K562 (cell line): ENCODE data around the gene BHMT2. TPM values are rescaled to one million over a fixed set of nuclear protein-coding genes. Genes with fewer than 3 reads are reported as not detected.

Experiments
- ARID1B ChIP-seq: fragments of 450-650 bp; IDR thresholded peaks from 2 replicates; pipeline ENCODE4 v1.6.1; 2016; ENCODE audit warnings: antibody characterized with exemption, mild to moderate bottlenecking, inconsistent platforms
- CREB1 ChIP-seq, 2 experiments: sonication (generic) in 1 of 2; formaldehyde crosslinking in 1 of 2; IDR thresholded peaks; 2 replicates each; pipeline versions ENCODE4 v1.6.1 to v1.8.0; 2012 to 2022; ENCODE audit warnings: inconsistent platforms in 1 of 2, mild to moderate bottlenecking in 1 of 2, missing genetic modification reagents in 1 of 2, moderate library complexity in 1 of 2
- CTBP1 ChIP-seq: fragments of 450-650 bp; IDR thresholded peaks from 2 replicates; pipeline ENCODE4 v1.6.1; 2016; ENCODE audit warnings: borderline replicate concordance
- DEAF1 ChIP-seq: fragments of 450-650 bp; formaldehyde crosslinking; IDR thresholded peaks from 2 replicates; pipeline ENCODE4 v1.4.0; 2020; ENCODE audit warnings: mild to moderate bottlenecking, moderate library complexity
- FOXJ3 ChIP-seq: sonication (generic); formaldehyde crosslinking; IDR thresholded peaks from 2 replicates; pipeline ENCODE4 v1.4.0; 2020; ENCODE audit warnings: mild to moderate bottlenecking, missing genetic modification reagents
- FUS ChIP-seq: fragments of 200-400 bp; formaldehyde crosslinking; optimal IDR thresholded peaks from 2 replicates; pipeline ENCODE3; 2017; ENCODE audit warnings: low read depth, low read length
- GMEB1 ChIP-seq: fragments of 250-450 bp; sonication (Bioruptor Pico); IDR thresholded peaks from 2 replicates; pipeline ENCODE4 v1.4.0; 2020; ENCODE audit warnings: mild to moderate bottlenecking
- GTF3C2 ChIP-seq: IDR thresholded peaks from 3 replicates; pipeline ENCODE4 v1.6.1; 2011; ENCODE audit warnings: borderline replicate concordance, mild to moderate bottlenecking, moderate library complexity; ENCODE audit not compliant: insufficient read length; ENCODE audit errors: extremely low read depth
- HSF4 ChIP-seq: fragments of 250-450 bp; sonication (Bioruptor Pico); IDR thresholded peaks from 2 replicates; pipeline ENCODE4 v2.1.2; 2022; ENCODE audit warnings: mild to moderate bottlenecking, moderate library complexity, borderline replicate concordance
- KDM5B ChIP-seq: fragments of 200-600 bp; sonication (generic); IDR thresholded peaks from 2 replicates; pipeline ENCODE4 v1.6.1; 2012; ENCODE audit warnings: low read depth, mild to moderate bottlenecking, moderate library complexity, low read length, control low read depth, inconsistent platforms; ENCODE audit not compliant: insufficient replicate concordance
- MNT ChIP-seq, 2 experiments: fragments of 450-650 bp; conservative IDR thresholded peaks; 2 replicates each; pipeline ENCODE4 v1.6.1; 2017; ENCODE audit warnings: mild to moderate bottlenecking in 2 of 2, moderate library complexity in 2 of 2
- MTA3 ChIP-seq: fragments of 450-650 bp; formaldehyde crosslinking; IDR thresholded peaks from 2 replicates; pipeline ENCODE4 v1.6.1; 2017; ENCODE audit warnings: mild to moderate bottlenecking, borderline replicate concordance
- NCOA2 ChIP-seq, 2 experiments: fragments of 450-650 bp; IDR thresholded peaks; 2 replicates each; pipeline ENCODE4 v1.6.1; 2018; ENCODE audit warnings: mild to moderate bottlenecking in 2 of 2, moderate library complexity in 1 of 2; ENCODE audit not compliant: partially characterized antibody in 2 of 2
- NELFE ChIP-seq: IDR thresholded peaks from 2 replicates; pipeline ENCODE4 v1.6.1; 2011; ENCODE audit warnings: mild to moderate bottlenecking; ENCODE audit not compliant: insufficient read depth, insufficient read length
- PREB ChIP-seq: sonication (generic); formaldehyde crosslinking; IDR thresholded peaks from 2 replicates; pipeline ENCODE4 v1.8.1; 2023; ENCODE audit warnings: mild to moderate bottlenecking, missing genetic modification reagents
- ZKSCAN1 ChIP-seq: fragments of 150-350 bp; IDR thresholded peaks from 2 replicates; pipeline ENCODE4 v1.6.1; 2016; ENCODE audit warnings: low read depth, low read length
- polyA plus RNA-seq, 8 experiments: library from polyadenylated mRNA; depleted of rRNA in 4 of 8; stranded (reverse) in 5 of 8; unstranded in 3 of 8; fragments of >200 nt; fragmentation: Nextera tagmentation in 2 of 8; fragmentation: Illumina TruSeq in 1 of 8; extraction: Ambion mirVana in 2 of 8; extraction: Trizol in 1 of 8; gene quantifications; 2 replicates each; pipeline versions ENCODE4 v1.2.1 to v1.2.3, GENCODE V29; 2011 to 2014; ENCODE audit warnings: inconsistent platforms in 1 of 8, missing spikeins in 1 of 8
- total RNA-seq, 7 experiments: library from RNA; depleted of rRNA in 6 of 7; stranded (reverse); fragments of >200 nt in 6 of 7; fragmentation: Illumina TruSeq in 2 of 7; extraction: Trizol in 2 of 7; gene quantifications; 2 replicates each; pipeline versions ENCODE4 v1.2.1 to v1.2.3, GENCODE V29; 2011 to 2021; ENCODE audit warnings: low replicate concordance in 1 of 7

Gene BHMT2
- total and polyA plus RNA-seq, 9 of the 15 experiments (the other 6 are each of a cell fraction or from before 2014, with no cell fraction given) = not detected

- TF ChIP-seq MTA3 (no peak), NCOA2 (IDR thresholded peaks at IDR 0.05; ENCODE audit: partially characterized antibody in 2 of 2) (no peak), ZKSCAN1 (no peak), MNT (conservative IDR thresholded peaks at IDR 0.05) (peak in 1 of 2 experiments; percentile 32; a peak in 2 of 4 replicates), ARID1B (peak; percentile 52; the same call in 1 of the 2 replicates), NELFE (no peak), GMEB1 (CRISPR knock-in tag) (no peak), FOXJ3 (CRISPR knock-in tag) (no peak), GTF3C2 (no peak), PREB (CRISPR knock-in tag) (no peak), HSF4 (CRISPR knock-in tag) (no peak), KDM5B (no peak), FUS (no peak), DEAF1 (CRISPR knock-in tag) (no peak), CTBP1 (0 out of 2 replicates have a peak, but pooled peaks have one; percentile 10), CREB1 (IDR thresholded peaks at IDR 0.05) (no peak), CREB1 (CRISPR knock-in tag; IDR thresholded peaks at IDR 0.05) (no peak)
These were observed 64.3 kb downstream of the BHMT2 start (continued) for GRCh38 chr5:79133657-79134451.
